Brain microvascular endothelial cell (primary cell): Measurements from ENCODE around the gene ANAPC1.

Experiments used
- DNase-seq: peaks from one replicate; pipeline ENCODE4 v3.0.0-alpha.2; 2020
- H3K27ac ChIP-seq: fragments of 250-450 bp; sonication (Bioruptor Pico); 2 replicates; pipeline ENCODE4 v1.5.1; 2020; ENCODE audit warnings: mild to moderate bottlenecking, moderate library complexity
- H3K27me3 ChIP-seq: fragments of 250-450 bp; sonication (Bioruptor Pico); replicated peaks from 2 replicates; pipeline ENCODE4 v1.5.1; 2020; ENCODE audit warnings: mild to moderate bottlenecking
- H3K36me3 ChIP-seq: fragments of 250-450 bp; sonication (Bioruptor Pico); replicated peaks from 2 replicates; pipeline ENCODE4 v1.5.1; 2020; ENCODE audit warnings: mild to moderate bottlenecking
- H3K4me3 ChIP-seq: 2 replicates; pipeline ENCODE4 v1.5.1; 2011; ENCODE audit warnings: low read depth, mild to moderate bottlenecking, control low read depth, low read length, moderate library complexity
- in situ Hi-C: cut with HindIII; loops from 2 replicates; pipeline ENCODE4 v1.10.0; 2017; ENCODE audit warnings: low sequenced_read_pairs, low pct_ligation_motif_present
- TF ChIP-seq, protein P1 (sequence below): IDR thresholded peaks from 2 replicates; pipeline ENCODE4 v1.5.1; 2011; ENCODE audit warnings: low read depth, mild to moderate bottlenecking, moderate library complexity, low read length, control low read depth, inconsistent platforms; ENCODE audit errors: missing control alignments

ANAPC1 gene

GRCh38 chr2:111898703-111899514 is 14.9 kb upstream of the ANAPC1 start:
- in situ Hi-C loops, result loop anchor here (25.0 kb wide), 1 partner anchor 138 kb away; no protein-coding TSS in a partner anchor
- Histone ChIP-seq H3K36me3 (no peaks in the 10 kb centered on the region), H3K27me3 (peaks cover 11% of the 10 kb centered on the region), H3K4me3 (peak overlapping the region; percentile 54), H3K27ac (no peak overlapping the region)
- DNase-seq, result no peak
- TF ChIP-seq, protein P1, sequence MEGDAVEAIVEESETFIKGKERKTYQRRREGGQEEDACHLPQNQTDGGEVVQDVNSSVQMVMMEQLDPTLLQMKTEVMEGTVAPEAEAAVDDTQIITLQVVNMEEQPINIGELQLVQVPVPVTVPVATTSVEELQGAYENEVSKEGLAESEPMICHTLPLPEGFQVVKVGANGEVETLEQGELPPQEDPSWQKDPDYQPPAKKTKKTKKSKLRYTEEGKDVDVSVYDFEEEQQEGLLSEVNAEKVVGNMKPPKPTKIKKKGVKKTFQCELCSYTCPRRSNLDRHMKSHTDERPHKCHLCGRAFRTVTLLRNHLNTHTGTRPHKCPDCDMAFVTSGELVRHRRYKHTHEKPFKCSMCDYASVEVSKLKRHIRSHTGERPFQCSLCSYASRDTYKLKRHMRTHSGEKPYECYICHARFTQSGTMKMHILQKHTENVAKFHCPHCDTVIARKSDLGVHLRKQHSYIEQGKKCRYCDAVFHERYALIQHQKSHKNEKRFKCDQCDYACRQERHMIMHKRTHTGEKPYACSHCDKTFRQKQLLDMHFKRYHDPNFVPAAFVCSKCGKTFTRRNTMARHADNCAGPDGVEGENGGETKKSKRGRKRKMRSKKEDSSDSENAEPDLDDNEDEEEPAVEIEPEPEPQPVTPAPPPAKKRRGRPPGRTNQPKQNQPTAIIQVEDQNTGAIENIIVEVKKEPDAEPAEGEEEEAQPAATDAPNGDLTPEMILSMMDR, result no peak

GRCh38 chr2:111897924-111898702 is 14.1 kb upstream of the ANAPC1 start, which contains the start of gene MERTK:
Gene MERTK (plus strand): TSS chr2:111898607. CDS start chr2:111898736, 129 bp downstream.
- in situ Hi-C loops, result loop anchor here (25.0 kb wide), 1 partner anchor 139 kb away; no protein-coding TSS in a partner anchor
- Histone ChIP-seq H3K4me3 (peak within 1 kb of the TSS; percentile 63), H3K36me3 (no peaks in the 10 kb centered on the region), H3K27ac (no peak within 1 kb of the TSS), H3K27me3 (peaks cover 11% of the 10 kb centered on the region)
- TF ChIP-seq, protein P1, result peak; percentile 50
- DNase-seq, result no peak

GRCh38 chr2:111897630-111897923 is 13.6 kb upstream of the ANAPC1 start:
- Histone ChIP-seq H3K4me3 (peak overlapping the region; percentile 63), H3K27ac (no peak overlapping the region), H3K27me3 (peaks cover 11% of the 10 kb centered on the region), H3K36me3 (no peaks in the 10 kb centered on the region)
- DNase-seq, result no peak
- in situ Hi-C loops, result loop anchor here (25.0 kb wide), 1 partner anchor 140 kb away; no protein-coding TSS in a partner anchor
- TF ChIP-seq, protein P1, result no peak

DNA sequence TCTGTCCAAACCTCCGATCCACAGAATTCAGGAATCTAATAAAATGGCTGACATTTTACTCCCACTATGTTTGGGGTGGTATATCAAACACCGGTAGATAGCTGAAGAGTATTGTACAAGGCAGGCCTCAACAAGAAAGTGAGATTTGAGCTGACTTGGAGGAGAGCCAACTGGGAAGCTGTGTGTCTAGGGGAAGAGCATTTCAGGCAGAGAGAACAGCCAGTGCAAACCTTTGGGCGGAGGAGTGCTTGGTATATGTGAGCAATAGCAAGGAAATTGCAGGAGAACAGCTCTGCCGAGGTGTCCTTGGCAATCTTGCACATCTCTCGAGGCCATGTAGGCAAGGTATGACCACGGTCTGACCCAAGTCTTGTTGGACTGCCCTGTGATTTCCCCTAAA is 12.6 kb upstream of the ANAPC1 start:
- in situ Hi-C loops, result loop anchor here (25.0 kb wide), 1 partner anchor 141 kb away; no protein-coding TSS in a partner anchor
- Histone ChIP-seq H3K36me3 (no peaks in the 10 kb centered on the region), H3K4me3 (no peak overlapping the region), H3K27ac (no peak overlapping the region), H3K27me3 (peaks cover 9% of the 10 kb centered on the region)
- DNase-seq, result no peak
- TF ChIP-seq, protein P1, result no peak

- H3K4me3 ChIP-seq, result no peak overlapping the region
- no peak for DNase-seq
- no peak overlapping the region for H3K27ac ChIP-seq
- peaks cover 9% of the 10 kb centered on the region for H3K27me3 ChIP-seq
- TF ChIP-seq, protein P1, result no peak
- in situ Hi-C loops, result loop anchor here (25.0 kb wide), 1 partner anchor 141 kb away; no protein-coding TSS in a partner anchor
- H3K36me3 ChIP-seq, result no peaks in the 10 kb centered on the region
Observed at GRCh38 chr2:111896024-111896423, 12.0 kb upstream of the ANAPC1 start.
